DMS153 treated with DMSO at 0.1 percent for 48 hours (cell line): ENCODE data around the gene GP1BB.

Experiments
- DNase-seq: peaks from one replicate; lab custom pipeline; 2025; ENCODE audit not compliant: unreplicated experiment; lab: John Stamatoyannopoulos, UW

GP1BB gene

GRCh38 chr22:19765477-19766239, 42.3 kb downstream of the GP1BB start:
- DNase-seq: no peak

GRCh38 chr22:19766240-19766510, 42.8 kb downstream of the GP1BB start:
- no peak for DNase-seq

- no peak for DNase-seq
These were observed 43.4 kb downstream of the GP1BB start for GRCh38 chr22:19766511-19767426.

GRCh38 chr22:19767427-19768341, 44.3 kb downstream of the GP1BB start:
- no peak for DNase-seq

GRCh38 chr22:19769393-19769715, 46.0 kb downstream of the GP1BB start:
- no peak for DNase-seq

GRCh38 chr22:19770349-19771220, 47.2 kb downstream of the GP1BB start:
- DNase-seq: no peak

- no peak for DNase-seq
These were observed 49.0 kb downstream of the GP1BB start for GRCh38 chr22:19772422-19772672.

- peak; percentile 35 for DNase-seq
These were observed 49.5 kb downstream of the GP1BB start for GRCh38 chr22:19772673-19773469.

- no peak for DNase-seq
These were observed 50.2 kb downstream of the GP1BB start for GRCh38 chr22:19773470-19774040.
